Heart left ventricle (tissue), 13 donors: Measurements from ENCODE around the gene GCDH.

Experiments used
- CTCF ChIP-seq, 12 donors: fragments of 200-600 bp; sonication (generic) in 4 of 12; IDR thresholded peaks; one replicate each; pipeline versions ENCODE4 v1.5.0 to v1.8.0; 2018 to 2022; ENCODE audit warnings: antibody characterized with exemption in 12 of 12, mild to moderate bottlenecking in 5 of 12
- POLR2A ChIP-seq, 2 donors: fragments of 450-650 bp; IDR thresholded peaks; one replicate each; pipeline ENCODE4 v1.6.1; 2017; ENCODE audit warnings: antibody characterized with exemption in 2 of 2, mild to moderate bottlenecking in 2 of 2, moderate library complexity in 2 of 2
- donor health status: ischemic (EF 13 %, LVEDD 7.1; RV severe dilation, severe dysfunction).
- donor health status: DM: no; HTN: yes; CAD: no.
- donor health status: DM: no; HTN: no; CAD: no.
- donor health status: ischemic (EF 25% LVEDD 6.9; RV normal size, moderate dysfunction).
- donor health status: ischemic (EF 25% LVEDD 5.7; RV mildly dilated, moderate dysfunction).
- donor health status: ischemic (EF 35%, LVEDD 5.7; RV mildly dilated, moderate dysfunction).
- donor health status: nonischemic (EF 11% LVEDD 7.7; RV severe dilation, severe dysfunction).
- donor health status: DM: yes; HTN: yes; CAD: no.
- donor health status: PGD.
- donor health status: ischemic (EF 29% LVEDD 5.4; RV normal size, mild dysfunction).
- donor health status: nonischemic (EF 23%, LVEDD 6.1; RV moderate dilation, normal function).

- no peak for TF ChIP-seq CTCF (IDR thresholded peaks at IDR 0.05)
- TF ChIP-seq POLR2A (IDR thresholded peaks at IDR 0.05) = peak; percentile 100
These were observed 47.2 kb downstream of the GCDH start, which contains the start of gene CALR for GRCh38 chr19:12937927-12938778.
